CD4-positive, alpha-beta T cell (primary cell): ENCODE measurements around the gene PDS5A. TPM values are rescaled to one million over a fixed set of nuclear protein-coding genes. Genes with fewer than 3 reads are reported as not detected.

Experiments
- ATAC-seq: fragments of 200-7000 bp; cut with Tn5 transposase; one replicate; pipeline ENCODE4 v1.10.0; 2022; ENCODE audit warnings: mild to moderate bottlenecking; ENCODE audit not compliant: poor library complexity
- CTCF ChIA-PET: fragments of 350-600 bp; sonication (Branson Sonifier 250); formaldehyde crosslinking; loops from one replicate; lab custom pipeline; 2021; ENCODE audit warnings: antibody characterized with exemption, inconsistent platforms; lab: Charles Lee
- POLR2A ChIA-PET: fragments of 350-600 bp; sonication (Branson Sonifier 250); formaldehyde crosslinking; loops from one replicate; lab custom pipeline; 2021; ENCODE audit warnings: antibody characterized with exemption, inconsistent platforms; lab: Charles Lee
- DNase-seq, 14 experiments: peaks; one replicate each; pipeline ENCODE4 v3.0.0-alpha.2; 2013 to 2020; ENCODE audit warnings: mixed read lengths in 2 of 14
- H3K27ac ChIP-seq, 2 donors: one replicate each; pipeline versions ENCODE4 v1.5.1 to v1.7.0; 2013; ENCODE audit warnings: low read length in 2 of 2, low read depth in 1 of 2, mild to moderate bottlenecking in 1 of 2
- H3K27me3 ChIP-seq, 2 experiments: 1 replicate in 1 of 2; 2 replicates in 1 of 2; pipeline versions ENCODE4 v1.6.1 to v1.7.0; 2013; ENCODE audit warnings: low read length in 2 of 2, control low read depth in 1 of 2, mild to moderate bottlenecking in 1 of 2, moderate library complexity in 1 of 2; ENCODE audit not compliant: insufficient read depth in 2 of 2, control insufficient read depth in 1 of 2
- H3K36me3 ChIP-seq: one replicate; pipeline ENCODE4 v1.6.1; 2013; ENCODE audit warnings: low read length, control low read depth; ENCODE audit not compliant: insufficient read depth
- H3K4me1 ChIP-seq: one replicate; pipeline ENCODE4 v1.6.1; 2013; ENCODE audit warnings: low read length, control low read depth; ENCODE audit not compliant: insufficient read depth
- H3K4me3 ChIP-seq: one replicate; pipeline ENCODE4 v1.5.1; 2013; ENCODE audit warnings: mild to moderate bottlenecking, low read length, moderate library complexity
- H3K9me3 ChIP-seq, 2 experiments: 1 replicate in 1 of 2; 2 replicates in 1 of 2; pipeline versions ENCODE4 v1.6.1 to v1.7.0; 2013; ENCODE audit warnings: low read length in 2 of 2, mild to moderate bottlenecking in 2 of 2, control low read depth in 1 of 2, moderate library complexity in 1 of 2; ENCODE audit not compliant: control insufficient read depth in 1 of 2, insufficient read depth in 1 of 2
- H3K27ac Mint-ChIP-seq: one replicate; pipeline ENCODE4 v1.8.0; 2020; ENCODE audit warnings: mixed read lengths
- H3K27me3 Mint-ChIP-seq: one replicate; pipeline ENCODE4 v1.8.0; 2021; ENCODE audit warnings: mixed read lengths
- H3K36me3 Mint-ChIP-seq: one replicate; pipeline ENCODE4 v1.8.0; 2021; ENCODE audit warnings: low read depth, mixed read lengths
- H3K4me1 Mint-ChIP-seq: one replicate; pipeline ENCODE4 v1.8.0; 2021; ENCODE audit warnings: low read depth, mixed read lengths
- H3K4me3 Mint-ChIP-seq: one replicate; pipeline ENCODE4 v1.8.0; 2020; ENCODE audit warnings: mild to moderate bottlenecking, mixed read lengths
- H3K9me3 Mint-ChIP-seq: one replicate; pipeline ENCODE4 v1.8.0; 2020; ENCODE audit warnings: mixed read lengths
- CTCF ChIP-seq: fragments of 200-600 bp; IDR thresholded peaks from one replicate; pipeline ENCODE4 v1.8.0; 2022; ENCODE audit warnings: antibody characterized with exemption, mild to moderate bottlenecking
- intact Hi-C, 2 experiments: fragments of 100-400 bp; cut with DNase I in 1 of 2; cut with micrococcal nuclease in 1 of 2; formaldehyde crosslinking; loops; one replicate each; pipeline versions ENCODE4 v1.15.1 to v1.9.0; 2023 to 2025; cut with DNase I, micrococcal nuclease
- total RNA-seq, 174 experiments: library from RNA in 2 of 174; stranded (reverse) in 2 of 174; gene quantifications; one replicate each; pipeline ENCODE4 v1.2.3 and lab custom pipeline; 2021 to 2026

The PDS5A gene
- total RNA-seq, 2 experiments from 2014 or later = 80.0 to 80.6 TPM

GRCh38 chr4:39792529-39792928 is 185.2 kb downstream of the PDS5A start:
- H3K27me3 ChIP-seq = no peaks in the 10 kb centered on the region
- H3K4me3 ChIP-seq = no peak overlapping the region
- H3K27ac Mint-ChIP-seq = no peak overlapping the region
- intact Hi-C loops = no loop called here
- H3K9me3 Mint-ChIP-seq = no peaks in the 10 kb centered on the region
- DNase-seq (no peak), ATAC-seq (no peak)
- H3K9me3 ChIP-seq = no peaks in the 10 kb centered on the region
- no peaks in the 10 kb centered on the region for H3K36me3 ChIP-seq
- no peak overlapping the region for H3K4me3 Mint-ChIP-seq
- POLR2A ChIA-PET = no interaction called here
- H3K36me3 Mint-ChIP-seq = no peaks in the 10 kb centered on the region
- H3K4me1 ChIP-seq = no peaks in the 10 kb centered on the region
- H3K27ac ChIP-seq = no peak overlapping the region
- H3K4me1 Mint-ChIP-seq = no peaks in the 10 kb centered on the region
- CTCF ChIA-PET = no interaction called here
- no peak for TF ChIP-seq CTCF
- no peaks in the 10 kb centered on the region for H3K27me3 Mint-ChIP-seq

GRCh38 chr4:39792128-39792527 is 185.6 kb downstream of the PDS5A start:
- ATAC-seq (no peak), DNase-seq (no peak)
- Mint-ChIP-seq H3K36me3 (no peaks in the 10 kb centered on the region), H3K27me3 (no peaks in the 10 kb centered on the region), H3K4me3 (no peak overlapping the region), H3K27ac (no peak overlapping the region), H3K9me3 (no peaks in the 10 kb centered on the region), H3K4me1 (no peaks in the 10 kb centered on the region)
- no peak overlapping the region for H3K4me3 ChIP-seq
- no peaks in the 10 kb centered on the region for H3K27me3 ChIP-seq
- CTCF ChIA-PET = no interaction called here
- POLR2A ChIA-PET = no interaction called here
- intact Hi-C loops = no loop called here
- no peaks in the 10 kb centered on the region for H3K4me1 ChIP-seq
- H3K36me3 ChIP-seq = no peaks in the 10 kb centered on the region
- H3K27ac ChIP-seq = no peak overlapping the region
- TF ChIP-seq CTCF = no peak
- H3K9me3 ChIP-seq = no peaks in the 10 kb centered on the region

DNA sequence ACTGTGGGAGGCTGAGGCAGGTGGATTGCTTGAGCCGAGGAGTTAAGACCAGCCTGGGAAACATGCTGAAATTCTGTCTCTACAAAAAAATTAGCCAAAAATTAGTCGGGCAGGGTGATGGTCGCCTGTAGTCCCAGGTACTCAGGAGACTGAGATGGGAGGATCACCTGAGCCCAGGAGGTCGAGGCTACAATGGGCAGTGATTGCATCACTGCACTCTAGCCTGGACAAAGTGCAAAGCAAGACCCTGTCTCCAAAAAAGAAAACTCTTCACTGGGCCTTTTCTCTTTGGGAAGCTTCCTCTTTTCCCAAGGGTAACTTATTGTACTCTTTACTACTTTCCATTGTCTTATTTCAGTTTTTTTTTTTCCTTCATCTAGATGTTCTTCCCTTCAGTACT is 190.9 kb downstream of the PDS5A start:
- no peaks in the 10 kb centered on the region for H3K27me3 ChIP-seq
- H3K4me3 Mint-ChIP-seq = no peak overlapping the region
- no peaks in the 10 kb centered on the region for H3K9me3 ChIP-seq
- ATAC-seq = no peak
- no peak for TF ChIP-seq CTCF
- intact Hi-C loops = no loop called here
- H3K4me1 Mint-ChIP-seq = no peaks in the 10 kb centered on the region
- ChIA-PET POLR2A (no interaction called here), CTCF (no interaction called here)
- peaks cover 1% of the 10 kb centered on the region for H3K36me3 ChIP-seq
- H3K27ac ChIP-seq = no peak overlapping the region
- no peaks in the 10 kb centered on the region for H3K36me3 Mint-ChIP-seq
- no peaks in the 10 kb centered on the region for H3K27me3 Mint-ChIP-seq
- H3K4me3 ChIP-seq = no peak overlapping the region
- no peak for DNase-seq
- no peak overlapping the region for H3K27ac Mint-ChIP-seq
- no peaks in the 10 kb centered on the region for H3K4me1 ChIP-seq
- no peaks in the 10 kb centered on the region for H3K9me3 Mint-ChIP-seq
